GM21367 (cell line): Measurements from ENCODE around the gene KIF3C.

Experiments
- ATAC-seq: cut with Tn5 transposase; IDR thresholded peaks from one replicate; pipeline ENCODE4 v1.9.1; 2021; ENCODE audit not compliant: unreplicated experiment

KIF3C gene

GRCh38 chr2:25881764-25882163 lies 100.5 kb downstream of the KIF3C start:
- no peak for ATAC-seq

- no peak for ATAC-seq
Observed at GRCh38 chr2:25879133-25879730, 103.1 kb downstream of the KIF3C start.

GRCh38 chr2:25878361-25879132 lies 103.8 kb downstream of the KIF3C start, which contains the start of gene ASXL2:
ASXL2 (minus strand) TSS chr2:25878487; CDS start chr2:25878222, 265 bp downstream.
- ATAC-seq: peak; percentile 87

- peak; percentile 36 for ATAC-seq
Observed at GRCh38 chr2:25877431-25878360, 104.6 kb downstream of the KIF3C start.
